ENCODE data around the gene TMEM272.

TMEM272 gene

DNA sequence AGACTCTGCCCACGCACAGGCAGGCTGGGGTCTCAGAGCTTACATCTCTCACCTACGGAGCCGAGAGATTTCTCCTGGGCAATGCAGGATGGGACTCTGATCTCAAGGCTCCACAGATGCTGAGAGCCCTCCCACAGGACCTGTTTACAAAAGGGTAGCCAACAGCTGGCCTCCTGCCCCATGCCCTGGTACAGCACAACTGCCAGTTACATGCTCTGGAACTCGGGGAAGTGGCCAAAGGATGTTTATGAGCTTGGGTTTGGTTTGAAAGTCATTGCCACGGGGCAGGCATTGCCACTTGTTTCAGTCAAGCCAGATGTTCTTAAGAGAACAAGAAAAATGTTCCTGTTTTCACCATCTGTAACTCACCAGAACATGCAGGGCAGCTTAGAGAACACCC lies 44.5 kb downstream of the TMEM272 start:
- Histone ChIP-seq H3K36me3 (ENCODE audit: control insufficient read depth, insufficient read depth, low read length) (no peaks in the 10 kb centered on the region), H3K4me1 (ENCODE audit: control insufficient read depth, insufficient read depth, low read length) (peaks cover 24% of the 10 kb centered on the region), H3K9me3 (ENCODE audit: control insufficient read depth, insufficient read depth, low read length) (no peaks in the 10 kb centered on the region), H3K9ac (ENCODE audit: low read depth, low read length) (no peak overlapping the region), H3K27me3 (ENCODE audit: control insufficient read depth, insufficient read depth, low read length) (no peaks in the 10 kb centered on the region), H3K4me3 (ENCODE audit: low read depth, low read length) (no peak overlapping the region)

DNA sequence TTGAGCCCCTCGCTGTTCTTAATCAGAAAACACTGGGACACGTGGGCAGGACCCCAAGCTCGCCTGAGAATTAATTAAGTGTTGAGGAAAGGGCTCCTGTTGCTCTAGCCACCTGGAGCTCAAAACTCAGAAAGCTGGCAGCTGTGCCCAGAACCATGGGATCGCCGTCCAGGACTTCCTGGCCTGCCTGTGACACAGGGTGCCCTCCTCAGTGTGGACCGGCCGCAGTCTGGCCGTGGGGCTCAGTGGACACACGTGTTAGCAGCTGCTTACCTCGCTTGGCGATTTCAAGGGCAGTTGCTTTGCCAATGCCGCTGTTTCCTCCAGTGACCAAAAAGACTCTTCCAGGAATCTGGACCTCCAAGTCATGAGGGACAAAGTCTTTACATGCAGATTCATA lies 45.7 kb downstream of the TMEM272 start:
- Histone ChIP-seq H3K9ac (ENCODE audit: low read depth, low read length) (no peak overlapping the region), H3K36me3 (ENCODE audit: control insufficient read depth, insufficient read depth, low read length) (no peaks in the 10 kb centered on the region), H3K9me3 (ENCODE audit: control insufficient read depth, insufficient read depth, low read length) (no peaks in the 10 kb centered on the region), H3K4me3 (ENCODE audit: low read depth, low read length) (no peak overlapping the region), H3K27me3 (ENCODE audit: control insufficient read depth, insufficient read depth, low read length) (no peaks in the 10 kb centered on the region), H3K4me1 (ENCODE audit: control insufficient read depth, insufficient read depth, low read length) (peaks cover 15% of the 10 kb centered on the region)

DNA sequence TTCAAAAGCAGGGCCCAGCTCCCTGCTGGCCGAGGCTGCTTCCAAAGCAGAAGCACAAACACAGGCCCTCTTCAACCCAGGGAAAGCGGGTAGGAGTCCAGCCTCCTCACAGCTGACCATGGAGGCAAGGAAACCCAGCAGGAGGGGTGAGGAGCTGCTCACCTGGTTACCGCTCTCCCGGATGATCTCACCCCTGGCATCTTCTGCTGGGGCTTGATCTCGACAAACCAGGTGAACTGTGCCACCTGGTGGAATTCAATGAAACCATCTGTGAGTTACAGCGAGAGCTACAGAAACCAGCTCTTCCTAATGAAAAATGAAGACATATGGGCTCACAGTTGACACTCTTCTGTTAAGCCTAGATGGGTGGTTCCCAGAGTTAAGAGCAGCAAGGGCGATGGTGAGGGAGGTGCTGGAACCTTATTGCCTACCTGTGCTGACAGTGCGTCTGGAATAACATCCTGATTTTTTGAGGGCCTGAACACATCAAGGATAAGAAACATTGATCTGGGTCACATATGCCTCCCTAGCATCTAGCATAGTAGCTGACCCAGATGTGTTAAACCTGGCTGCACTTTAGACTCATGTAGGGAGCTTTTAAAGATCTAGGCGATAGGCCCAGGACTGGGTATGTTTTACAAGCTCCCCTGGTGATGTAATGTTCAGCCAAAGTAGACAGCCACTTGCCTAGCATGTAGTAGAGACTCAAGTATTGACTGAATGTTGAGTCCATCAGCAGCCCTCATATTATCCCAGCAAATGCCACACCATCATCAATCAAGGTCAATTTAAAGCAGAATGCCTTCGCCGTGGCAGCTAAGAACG lies 47.1 kb downstream of the TMEM272 start:
- Histone ChIP-seq H3K9ac (ENCODE audit: low read depth, low read length) (no peak overlapping the region), H3K4me1 (ENCODE audit: control insufficient read depth, insufficient read depth, low read length) (peaks cover 10% of the 10 kb centered on the region), H3K27me3 (ENCODE audit: control insufficient read depth, insufficient read depth, low read length) (no peaks in the 10 kb centered on the region)

DNA sequence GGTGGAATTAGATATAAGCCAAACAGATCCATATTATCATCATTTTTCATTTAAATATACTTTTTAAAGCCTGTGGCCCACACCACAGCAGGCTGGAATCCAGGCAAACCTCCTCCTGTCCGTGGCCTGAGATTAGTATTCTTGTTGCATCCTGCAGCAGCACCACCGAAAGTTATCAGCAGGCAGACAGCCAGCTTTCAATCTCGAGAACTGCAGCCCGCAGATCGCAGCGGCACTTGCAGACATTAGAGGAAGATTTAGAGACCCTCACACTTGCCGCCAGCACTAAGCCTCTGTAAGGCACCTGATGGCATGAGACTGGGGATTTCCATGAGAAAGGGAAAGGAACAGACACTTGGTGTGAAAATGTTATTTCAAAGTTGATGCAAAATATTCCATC lies 48.4 kb downstream of the TMEM272 start:
- peaks cover 4% of the 10 kb centered on the region for H3K4me1 ChIP-seq (ENCODE audit: control insufficient read depth, insufficient read depth, low read length)
- no peak overlapping the region for H3K4me3 ChIP-seq (ENCODE audit: low read depth, low read length)
- H3K27me3 ChIP-seq (ENCODE audit: control insufficient read depth, insufficient read depth, low read length) = no peaks in the 10 kb centered on the region
- H3K36me3 ChIP-seq (ENCODE audit: control insufficient read depth, insufficient read depth, low read length) = no peaks in the 10 kb centered on the region
- H3K9me3 ChIP-seq (ENCODE audit: control insufficient read depth, insufficient read depth, low read length) = no peaks in the 10 kb centered on the region
- no peak overlapping the region for H3K9ac ChIP-seq (ENCODE audit: low read depth, low read length)

More for the DNA sequence above, 47.1 kb downstream of the TMEM272 start:
- no peaks in the 10 kb centered on the region for H3K9me3 ChIP-seq (ENCODE audit: control insufficient read depth, insufficient read depth, low read length)
- H3K4me3 ChIP-seq (ENCODE audit: low read depth, low read length) = no peak overlapping the region
- no peaks in the 10 kb centered on the region for H3K36me3 ChIP-seq (ENCODE audit: control insufficient read depth, insufficient read depth, low read length)

DNA sequence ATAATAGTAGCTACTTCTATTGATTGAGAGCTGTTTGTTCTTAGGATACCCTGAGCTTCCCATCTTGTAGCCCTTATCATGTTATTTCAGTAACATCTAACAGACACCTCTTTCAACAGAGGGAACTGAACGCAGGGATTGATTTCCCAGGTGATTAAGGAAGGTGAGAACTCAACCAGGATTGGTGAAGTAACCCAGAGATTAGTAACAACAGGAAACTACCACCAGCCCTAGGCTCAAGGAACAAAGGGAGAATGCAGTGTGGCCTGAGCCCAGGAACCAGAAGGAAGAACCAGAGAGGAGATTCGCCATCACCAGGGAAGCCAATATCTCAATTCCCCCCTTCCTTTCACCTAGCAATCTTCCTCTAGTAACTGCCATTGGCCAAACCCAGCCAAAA lies 49.6 kb downstream of the TMEM272 start:
- Histone ChIP-seq H3K9me3 (ENCODE audit: control insufficient read depth, insufficient read depth, low read length) (no peaks in the 10 kb centered on the region), H3K4me1 (ENCODE audit: control insufficient read depth, insufficient read depth, low read length) (peaks cover 4% of the 10 kb centered on the region), H3K4me3 (ENCODE audit: low read depth, low read length) (no peak overlapping the region), H3K9ac (ENCODE audit: low read depth, low read length) (no peak overlapping the region), H3K36me3 (ENCODE audit: control insufficient read depth, insufficient read depth, low read length) (no peaks in the 10 kb centered on the region), H3K27me3 (ENCODE audit: control insufficient read depth, insufficient read depth, low read length) (no peaks in the 10 kb centered on the region)

DNA sequence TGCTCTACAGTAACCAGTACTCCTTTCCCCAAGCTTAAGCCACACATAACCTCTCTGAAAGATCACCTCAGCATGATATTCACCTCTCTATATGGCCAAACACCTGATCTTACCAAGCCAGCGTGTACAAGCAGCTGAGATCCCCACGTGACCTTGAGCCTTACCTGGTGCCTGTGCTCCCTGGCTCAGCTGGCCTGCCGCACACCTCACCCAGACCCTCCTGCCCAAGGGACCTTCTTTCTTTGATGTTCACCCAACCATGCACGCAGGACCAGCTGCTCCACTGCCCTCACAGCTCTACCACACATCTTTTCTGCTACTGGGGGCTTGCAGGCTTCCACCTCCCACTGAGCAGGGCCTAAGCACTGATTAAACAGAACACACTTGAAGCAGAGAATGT lies 50.0 kb downstream of the TMEM272 start:
- no peak overlapping the region for H3K4me3 ChIP-seq (ENCODE audit: low read depth, low read length)
- H3K27me3 ChIP-seq (ENCODE audit: control insufficient read depth, insufficient read depth, low read length) = no peaks in the 10 kb centered on the region
- peaks cover 4% of the 10 kb centered on the region for H3K4me1 ChIP-seq (ENCODE audit: control insufficient read depth, insufficient read depth, low read length)
- H3K9ac ChIP-seq (ENCODE audit: low read depth, low read length) = no peak overlapping the region
- H3K36me3 ChIP-seq (ENCODE audit: control insufficient read depth, insufficient read depth, low read length) = no peaks in the 10 kb centered on the region
- no peaks in the 10 kb centered on the region for H3K9me3 ChIP-seq (ENCODE audit: control insufficient read depth, insufficient read depth, low read length)

DNA sequence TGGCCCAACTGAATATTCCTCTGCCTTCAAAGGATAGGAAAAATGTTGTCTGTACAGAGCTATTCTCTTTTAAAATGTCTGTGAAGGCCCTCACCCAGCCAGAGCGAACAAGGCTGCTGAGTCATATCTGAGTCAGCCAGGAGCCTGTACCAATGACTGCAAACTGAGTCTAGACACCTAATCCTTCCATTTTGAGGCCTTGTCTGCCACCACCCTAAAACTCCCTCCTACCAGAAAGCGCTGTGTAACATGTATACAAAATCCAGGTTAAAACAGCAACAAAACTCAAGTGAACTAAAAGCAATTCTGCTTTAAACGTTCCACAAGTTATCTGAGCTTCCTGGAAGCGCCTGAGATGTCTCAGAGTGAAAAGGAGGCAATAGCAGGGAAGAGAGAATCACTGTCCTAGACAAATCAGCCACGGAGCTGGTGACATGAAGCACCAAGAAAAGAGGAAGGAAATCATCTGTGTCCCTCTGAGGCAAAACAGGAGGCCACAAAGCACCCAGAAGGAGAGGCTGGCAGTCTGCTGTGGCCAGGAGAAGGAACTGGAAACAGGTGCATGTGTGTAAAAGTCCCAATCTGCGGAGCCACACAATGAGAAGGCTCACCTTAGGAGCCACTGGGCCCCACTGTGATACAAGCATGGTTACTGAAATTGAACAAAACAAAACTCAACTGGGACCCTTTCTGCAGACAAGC lies 51.3 kb downstream of the TMEM272 start:
- Histone ChIP-seq H3K4me3 (ENCODE audit: low read depth, low read length) (no peak overlapping the region), H3K9me3 (ENCODE audit: control insufficient read depth, insufficient read depth, low read length) (no peaks in the 10 kb centered on the region), H3K9ac (ENCODE audit: low read depth, low read length) (no peak overlapping the region), H3K4me1 (ENCODE audit: control insufficient read depth, insufficient read depth, low read length) (no peaks in the 10 kb centered on the region), H3K27me3 (ENCODE audit: control insufficient read depth, insufficient read depth, low read length) (no peaks in the 10 kb centered on the region), H3K36me3 (ENCODE audit: control insufficient read depth, insufficient read depth, low read length) (no peaks in the 10 kb centered on the region)

DNA sequence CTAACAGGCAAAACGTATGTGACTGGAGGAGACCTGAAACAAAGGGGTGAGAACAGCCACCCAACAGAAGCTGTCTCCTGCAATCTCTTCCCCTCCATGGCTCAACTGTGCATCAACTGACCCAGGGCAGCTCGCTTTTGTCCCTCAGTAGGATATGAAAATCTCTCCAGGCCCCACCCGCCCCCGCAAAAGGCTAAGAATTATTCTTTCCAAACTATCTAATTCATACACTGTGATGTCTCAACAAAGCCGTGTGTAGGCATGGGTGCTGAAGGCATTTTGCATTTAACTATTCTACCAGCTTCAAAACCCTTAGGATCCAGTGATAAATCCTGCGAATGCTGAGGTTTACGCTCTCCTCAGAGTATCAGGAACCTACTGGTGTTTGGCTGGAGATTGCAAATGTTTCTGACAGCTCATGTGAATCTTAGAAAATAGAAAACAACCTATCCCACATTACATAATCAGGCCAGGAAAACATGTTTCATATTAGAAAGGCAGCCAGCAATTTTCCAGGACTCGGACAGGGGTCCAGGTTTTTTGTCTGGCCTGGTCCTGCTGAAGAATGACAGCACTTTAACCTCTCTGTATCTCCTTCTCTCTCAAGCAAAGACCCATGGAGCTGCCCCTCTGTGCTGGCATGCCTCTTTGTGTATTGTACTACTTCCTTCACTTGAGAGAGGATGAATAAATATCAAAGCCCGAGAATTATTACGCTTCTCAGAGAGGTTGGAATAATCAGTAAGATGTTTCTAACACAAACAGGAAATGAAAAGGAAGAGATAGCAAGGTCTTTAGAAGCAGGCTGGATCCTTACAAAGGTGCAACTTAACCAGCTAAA lies 58.3 kb downstream of the TMEM272 start:
- no peak overlapping the region for H3K9ac ChIP-seq (ENCODE audit: low read depth, low read length)
- H3K36me3 ChIP-seq (ENCODE audit: control insufficient read depth, insufficient read depth, low read length) = no peaks in the 10 kb centered on the region
- H3K27me3 ChIP-seq (ENCODE audit: control insufficient read depth, insufficient read depth, low read length) = no peaks in the 10 kb centered on the region
- no peaks in the 10 kb centered on the region for H3K9me3 ChIP-seq (ENCODE audit: control insufficient read depth, insufficient read depth, low read length)
- no peak overlapping the region for H3K4me3 ChIP-seq (ENCODE audit: low read depth, low read length)
- H3K4me1 ChIP-seq (ENCODE audit: control insufficient read depth, insufficient read depth, low read length) = no peaks in the 10 kb centered on the region

DNA sequence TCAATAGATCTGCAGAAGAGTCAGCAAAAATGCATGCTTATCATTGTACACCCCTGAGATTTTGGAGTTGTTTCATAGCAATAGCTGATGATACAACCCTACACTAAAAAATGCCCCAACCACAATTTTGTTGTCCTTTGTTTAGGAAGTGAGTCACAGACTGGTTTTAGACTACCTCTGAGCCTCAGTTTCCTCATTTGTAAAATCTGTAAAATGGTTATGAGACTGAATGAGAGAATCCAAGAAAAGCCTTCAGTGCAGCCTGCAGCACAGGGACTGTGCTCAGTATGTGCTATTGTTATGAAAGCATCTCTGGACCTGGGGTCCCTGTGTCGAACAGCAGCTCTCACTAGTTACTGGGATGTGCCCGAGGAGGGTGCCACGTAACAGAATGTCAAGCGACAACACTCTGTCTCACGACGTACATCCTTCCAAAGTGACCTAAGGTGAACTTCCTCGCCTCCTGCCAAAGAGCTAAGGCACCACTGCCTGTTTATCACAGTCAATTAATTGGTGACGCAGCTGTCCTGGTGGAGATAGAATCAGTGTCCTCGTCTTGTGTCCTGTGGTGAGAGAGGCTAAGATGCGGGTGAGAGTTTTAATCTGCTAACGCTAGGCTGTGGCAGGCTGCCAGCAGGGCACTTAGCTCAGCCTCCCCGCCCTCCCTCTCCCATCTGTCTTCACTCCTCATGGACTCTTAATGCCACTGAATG lies 59.1 kb downstream of the TMEM272 start:
- no peaks in the 10 kb centered on the region for H3K4me1 ChIP-seq (ENCODE audit: control insufficient read depth, insufficient read depth, low read length)
- H3K27me3 ChIP-seq (ENCODE audit: control insufficient read depth, insufficient read depth, low read length) = no peaks in the 10 kb centered on the region
- H3K9ac ChIP-seq (ENCODE audit: low read depth, low read length) = no peak overlapping the region
- H3K9me3 ChIP-seq (ENCODE audit: control insufficient read depth, insufficient read depth, low read length) = no peaks in the 10 kb centered on the region
- H3K36me3 ChIP-seq (ENCODE audit: control insufficient read depth, insufficient read depth, low read length) = no peaks in the 10 kb centered on the region
- no peak overlapping the region for H3K4me3 ChIP-seq (ENCODE audit: low read depth, low read length)

DNA sequence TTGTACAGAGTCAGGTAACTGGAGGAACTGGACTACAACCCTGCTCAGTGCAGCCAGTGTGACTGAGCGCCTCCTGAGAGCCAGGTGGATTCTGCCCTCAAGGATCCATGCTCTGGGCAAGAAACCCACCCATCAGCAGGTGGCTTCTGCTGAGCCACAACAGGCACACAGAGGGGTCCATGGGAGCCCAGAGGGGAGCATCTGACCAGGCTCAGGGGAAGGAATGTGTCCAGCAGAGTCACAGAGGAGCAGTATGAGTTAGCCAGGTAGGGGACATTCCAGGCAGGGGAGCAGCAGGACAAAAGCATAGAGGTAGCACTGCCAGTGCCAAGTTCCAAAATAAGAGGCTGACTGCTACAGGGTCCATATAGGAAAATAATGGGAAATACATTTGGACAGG lies 60.9 kb downstream of the TMEM272 start:
- Histone ChIP-seq H3K27me3 (ENCODE audit: control insufficient read depth, insufficient read depth, low read length) (no peaks in the 10 kb centered on the region), H3K4me3 (ENCODE audit: low read depth, low read length) (no peak overlapping the region), H3K36me3 (ENCODE audit: control insufficient read depth, insufficient read depth, low read length) (no peaks in the 10 kb centered on the region), H3K4me1 (ENCODE audit: control insufficient read depth, insufficient read depth, low read length) (no peaks in the 10 kb centered on the region), H3K9ac (ENCODE audit: low read depth, low read length) (no peak overlapping the region), H3K9me3 (ENCODE audit: control insufficient read depth, insufficient read depth, low read length) (no peaks in the 10 kb centered on the region)

DNA sequence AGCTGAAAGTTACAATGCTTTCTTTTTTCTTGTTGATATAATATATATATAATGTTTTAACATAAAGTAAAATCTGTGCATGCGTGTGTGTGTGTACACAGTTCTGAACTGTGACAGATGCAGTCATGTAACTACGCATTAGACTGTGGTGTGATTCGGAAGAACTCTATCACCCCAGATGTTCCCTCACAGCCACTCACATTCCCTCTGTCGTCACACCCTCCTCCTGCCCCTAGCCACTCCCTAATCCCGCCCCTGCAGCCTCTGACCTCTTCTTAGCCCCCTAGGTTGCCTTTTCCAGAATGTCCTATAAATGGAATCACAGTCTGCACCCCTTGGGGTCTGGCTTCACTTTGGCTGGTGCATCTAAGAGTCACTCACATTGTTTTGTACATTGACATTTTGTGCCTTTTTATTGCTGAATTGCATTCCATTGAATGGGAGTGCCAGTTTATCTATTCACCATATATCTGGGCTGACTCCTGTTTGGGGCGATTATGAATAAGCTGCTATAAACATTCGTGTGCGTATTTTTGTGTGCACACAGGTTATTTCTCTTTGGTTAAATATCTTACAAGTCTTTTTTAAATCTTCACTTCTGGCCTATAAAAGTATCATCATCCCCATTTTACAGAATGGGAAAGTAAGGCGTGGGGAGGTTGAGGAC lies 61.4 kb downstream of the TMEM272 start:
- Histone ChIP-seq H3K9me3 (ENCODE audit: control insufficient read depth, insufficient read depth, low read length) (no peaks in the 10 kb centered on the region), H3K9ac (ENCODE audit: low read depth, low read length) (no peak overlapping the region), H3K4me3 (ENCODE audit: low read depth, low read length) (no peak overlapping the region), H3K36me3 (ENCODE audit: control insufficient read depth, insufficient read depth, low read length) (no peaks in the 10 kb centered on the region), H3K27me3 (ENCODE audit: control insufficient read depth, insufficient read depth, low read length) (no peaks in the 10 kb centered on the region), H3K4me1 (ENCODE audit: control insufficient read depth, insufficient read depth, low read length) (no peaks in the 10 kb centered on the region)
